HCT116 (cell line): Measurements from ENCODE around the gene ENOX1. TPM values are rescaled to one million over a fixed set of nuclear protein-coding genes. Genes with fewer than 3 reads are reported as not detected.

Experiments
- ATAC-seq: fragments of 200-7000 bp; cut with Tn5 transposase; 2 replicates; pipeline ENCODE4 v1.9.1; 2020; ENCODE audit warnings: mild to moderate bottlenecking, moderate library complexity
- BruUV-seq: library from RNA; stranded (reverse); fragments of 400-500 nt; replicated peaks from 2 replicates; lab custom pipeline; 2021; lab: Mats Ljungman, UMichigan
- CTCF ChIA-PET: fragments of 300-600 bp; sonication (Branson Sonifier 250); formaldehyde crosslinking; loops from one replicate; lab custom pipeline; 2021; ENCODE audit warnings: antibody characterized with exemption; lab: Charles Lee
- POLR2A ChIA-PET: fragments of 300-600, 350-600 bp; sonication (Branson Sonifier 250); formaldehyde crosslinking; loops from one replicate; lab custom pipeline; 2021; ENCODE audit warnings: antibody characterized with exemption; lab: Charles Lee
- RAD21 ChIA-PET, 2 experiments: fragments of 300-600 bp; sonication (Branson Sonifier 250); formaldehyde crosslinking; loops; one replicate each; lab custom pipeline; 2023; ENCODE audit warnings: low total read pairs in 2 of 2; ENCODE audit not compliant: uncharacterized antibody in 2 of 2, unreplicated experiment in 2 of 2, low non-redundant PET in 1 of 2; lab: Charles Lee
- DNase-seq: peaks from one replicate; pipeline ENCODE4 v3.0.0-alpha.2; 2010; ENCODE audit warnings: low read depth, low spot score
- H2AFZ ChIP-seq: fragments of 200-600 bp; shearing (Covaris generic), sonication (generic); 2 replicates; pipeline ENCODE4 v1.6.1; 2017; ENCODE audit warnings: low read depth, mixed run types, mixed read lengths, antibody characterized with exemption, low read length; ENCODE audit not compliant: poor library complexity, severe bottlenecking
- H3K27ac ChIP-seq: 2 replicates; pipeline ENCODE4 v1.5.1; 2012; ENCODE audit warnings: low read depth, low read length
- H3K27me3 ChIP-seq: fragments of 200-600 bp; sonication (generic); 2 replicates; pipeline ENCODE4 v1.6.1; 2016; ENCODE audit warnings: mixed run types, low read length, mixed read lengths; ENCODE audit not compliant: insufficient read depth
- H3K36me3 ChIP-seq, 2 experiments: fragments of 200-500 bp in 1 of 2; fragments of 200-600 bp in 1 of 2; sonication (Bioruptor generic) in 1 of 2; sonication (generic) in 1 of 2; 2 replicates each; pipeline versions ENCODE4 v1.5.1 to v1.6.1; 2014 to 2016; ENCODE audit warnings: low read length in 2 of 2, inconsistent platforms in 1 of 2, mixed read lengths in 1 of 2, mixed run types in 1 of 2; ENCODE audit not compliant: insufficient read depth in 2 of 2, control insufficient read depth in 1 of 2
- H3K4me1 ChIP-seq, 2 experiments: fragments of 200-600 bp in 1 of 2; sonication (generic) in 1 of 2; 2 replicates each; pipeline versions ENCODE4 v1.5.1 to v1.6.1; 2012 to 2017; ENCODE audit warnings: low read length in 2 of 2, inconsistent platforms in 1 of 2, mild to moderate bottlenecking in 1 of 2, mixed read lengths in 1 of 2, mixed run types in 1 of 2, moderate library complexity in 1 of 2; ENCODE audit not compliant: insufficient read depth in 2 of 2, control insufficient read depth in 1 of 2
- H3K4me2 ChIP-seq: fragments of 200-600 bp; sonication (generic); 2 replicates; pipeline ENCODE4 v1.6.1; 2017; ENCODE audit warnings: mixed run types, low read length, mixed read lengths
- H3K4me3 ChIP-seq, 2 experiments: fragments of 200-600 bp in 1 of 2; sonication (generic) in 1 of 2; replicated peaks in 1 of 2; 2 replicates each; pipeline ENCODE4 v1.5.1; 2011 to 2016; ENCODE audit warnings: low read length in 2 of 2, control low read depth in 1 of 2, low read depth in 1 of 2, mild to moderate bottlenecking in 1 of 2, mixed read lengths in 1 of 2, mixed run types in 1 of 2
- H3K79me2 ChIP-seq: fragments of 200-600 bp; sonication (generic); 2 replicates; pipeline ENCODE4 v1.6.1; 2017; ENCODE audit warnings: mild to moderate bottlenecking, mixed run types, low read length, moderate library complexity, mixed read lengths; ENCODE audit not compliant: insufficient read depth
- H3K9ac ChIP-seq: fragments of 200-600 bp; sonication (generic); 2 replicates; pipeline ENCODE4 v1.6.1; 2016; ENCODE audit warnings: low read length, mixed read lengths
- H3K9me2 ChIP-seq: fragments of 200-600 bp; sonication (generic), shearing (Covaris generic); 2 replicates; pipeline ENCODE4 v1.6.1; 2017; ENCODE audit warnings: mixed run types, mild to moderate bottlenecking, moderate library complexity; ENCODE audit not compliant: insufficient read depth
- H3K9me3 ChIP-seq, 2 experiments: fragments of 200-500 bp in 1 of 2; fragments of 200-600 bp in 1 of 2; sonication (Bioruptor generic) in 1 of 2; sonication (generic) in 1 of 2; 2 replicates each; pipeline ENCODE4 v1.6.1; 2014 to 2017; ENCODE audit warnings: low read length in 2 of 2, mixed read lengths in 2 of 2, inconsistent platforms in 1 of 2, low read depth in 1 of 2, mild to moderate bottlenecking in 1 of 2, mixed run types in 1 of 2, moderate library complexity in 1 of 2; ENCODE audit not compliant: control insufficient read depth in 1 of 2, insufficient read depth in 1 of 2
- H4K20me1 ChIP-seq: fragments of 200-600 bp; sonication (generic), shearing (Covaris generic); 2 replicates; pipeline ENCODE4 v1.6.1; 2017; ENCODE audit warnings: mixed run types, mild to moderate bottlenecking, moderate library complexity; ENCODE audit not compliant: insufficient read depth
- CTCF ChIP-seq, 3 experiments: fragments of 200-600 bp in 1 of 3; sonication (generic) in 1 of 3; IDR thresholded peaks in 2 of 3; conservative IDR thresholded peaks in 1 of 3; 2 replicates each; pipeline ENCODE4 v1.5.1; 2012 to 2017; ENCODE audit warnings: low read depth in 2 of 3, low read length in 2 of 3, antibody characterized with exemption in 1 of 3, borderline replicate concordance in 1 of 3, control low read depth in 1 of 3, mild to moderate bottlenecking in 1 of 3, mixed read lengths in 1 of 3, mixed run types in 1 of 3, moderate library complexity in 1 of 3; ENCODE audit not compliant: insufficient read depth in 1 of 3
- EZH2 ChIP-seq: fragments of 200-600 bp; sonication (generic); IDR thresholded peaks from 2 replicates; pipeline ENCODE4 v1.6.1; 2017; ENCODE audit warnings: antibody characterized with exemption, mixed run types
- EZH2phosphoT487 ChIP-seq: fragments of 200-600 bp; IDR thresholded peaks from 2 replicates; pipeline ENCODE4 v1.6.1; 2018; ENCODE audit warnings: antibody characterized with exemption, borderline replicate concordance
- FOSL1 ChIP-seq: IDR thresholded peaks from 2 replicates; pipeline ENCODE4 v1.6.1; 2012; ENCODE audit warnings: low read depth
- JUND ChIP-seq: IDR thresholded peaks from 2 replicates; pipeline ENCODE4 v1.6.1; 2012
- POLR2A ChIP-seq: IDR thresholded peaks from 2 replicates; pipeline ENCODE4 v1.7.0; 2011; ENCODE audit warnings: borderline replicate concordance; ENCODE audit not compliant: insufficient read depth, insufficient read length; ENCODE audit errors: extremely low read depth
- POLR2AphosphoS5 ChIP-seq: IDR thresholded peaks from 2 replicates; pipeline ENCODE4 v1.6.1; 2011; ENCODE audit warnings: mild to moderate bottlenecking, low read depth, low read length, moderate library complexity
- RAD21 ChIP-seq: IDR thresholded peaks from 2 replicates; pipeline ENCODE4 v1.6.1; 2012; ENCODE audit warnings: low read depth, mild to moderate bottlenecking
- REST ChIP-seq: IDR thresholded peaks from 2 replicates; pipeline ENCODE4 v1.6.1; 2012; ENCODE audit warnings: low read depth
- SIN3A ChIP-seq: IDR thresholded peaks from 2 replicates; pipeline ENCODE4 v1.6.1; 2012; ENCODE audit warnings: low read depth
- SRF ChIP-seq: IDR thresholded peaks from 2 replicates; pipeline ENCODE4 v1.6.1; 2012; ENCODE audit warnings: low read depth
- TCF7L2 ChIP-seq: IDR thresholded peaks from 2 replicates; pipeline ENCODE4 v1.7.0; 2011; ENCODE audit warnings: borderline replicate concordance, inconsistent platforms; ENCODE audit not compliant: insufficient read depth, insufficient read length; ENCODE audit errors: extremely low read depth
- YY1 ChIP-seq: IDR thresholded peaks from 2 replicates; pipeline ENCODE4 v1.6.1; 2011; ENCODE audit warnings: low read length, low read depth, moderate library complexity, mild to moderate bottlenecking; ENCODE audit not compliant: insufficient replicate concordance; ENCODE audit errors: extremely low read depth
- ZNF274 ChIP-seq: fragments of 200-500 bp; sonication (Bioruptor generic); IDR thresholded peaks from 2 replicates; pipeline ENCODE4 v1.6.1; 2014; ENCODE audit warnings: mild to moderate bottlenecking, low read depth, low read length, inconsistent platforms
- intact Hi-C: fragments of 100-400 bp; cut with micrococcal nuclease; formaldehyde crosslinking; loops from 2 replicates; pipeline ENCODE4 v1.10.0; 2022
- total RNA-seq: library from RNA; stranded (reverse); gene quantifications from one replicate; pipeline ENCODE4 v1.2.1, GENCODE V29; 2021; ENCODE audit not compliant: unreplicated experiment
- TF ChIP-seq, protein P1 (sequence below): IDR thresholded peaks from 2 replicates; pipeline ENCODE4 v1.6.1; 2012

The ENOX1 gene
- total RNA-seq, 1 experiment from 2014 or later, result 4.5 TPM

DNA sequence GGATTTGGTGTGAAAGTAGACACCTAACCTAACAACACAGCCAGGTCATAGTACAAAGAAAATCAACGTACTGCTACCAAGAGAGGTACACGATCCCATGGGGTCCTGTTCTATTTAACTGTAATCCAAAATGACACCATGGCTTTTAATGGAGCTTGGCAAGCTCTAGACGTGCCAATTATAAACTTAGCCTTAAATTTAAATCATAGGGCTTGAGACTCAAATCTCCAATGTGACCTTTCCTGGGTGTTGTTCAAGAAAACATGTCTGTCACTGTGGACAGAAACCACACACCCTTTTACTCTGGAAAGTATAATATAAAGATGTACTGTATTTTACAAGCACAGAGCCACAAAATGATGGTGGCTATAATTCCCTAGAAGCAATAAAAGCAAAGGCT lies 299.3 kb downstream of the ENOX1 start:
- Histone ChIP-seq H3K4me3 (no peak overlapping the region), H2AFZ (no peak overlapping the region), H3K4me2 (no peak overlapping the region), H3K79me2 (no peaks in the 10 kb centered on the region), H3K27ac (no peak overlapping the region), H3K27me3 (no peaks in the 10 kb centered on the region), H3K36me3 (no peaks in the 10 kb centered on the region), H4K20me1 (no peaks in the 10 kb centered on the region), H3K4me1 (no peaks in the 10 kb centered on the region), H3K9me2 (no peaks in the 10 kb centered on the region)
- BruUV-seq, result no TSS peak
- RAD21 ChIA-PET, result no interaction called here
- ATAC-seq (no peak), DNase-seq (no peak)
- intact Hi-C loops, result loop anchor here (1.0 kb wide), 1 partner anchor 34 kb away; no protein-coding TSS in a partner anchor
- TF ChIP-seq YY1, result no peak
- TF ChIP-seq TCF7L2, result no peak
- TF ChIP-seq FOSL1, result no peak
- TF ChIP-seq, protein P1, sequence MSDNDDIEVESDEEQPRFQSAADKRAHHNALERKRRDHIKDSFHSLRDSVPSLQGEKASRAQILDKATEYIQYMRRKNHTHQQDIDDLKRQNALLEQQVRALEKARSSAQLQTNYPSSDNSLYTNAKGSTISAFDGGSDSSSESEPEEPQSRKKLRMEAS, result no peak
- TF ChIP-seq REST, result no peak
- TF ChIP-seq SRF, result no peak
- TF ChIP-seq EZH2phosphoT487, result no peak
- TF ChIP-seq SIN3A, result no peak
- no peak for TF ChIP-seq POLR2AphosphoS5
- no peak for TF ChIP-seq JUND
- no peak for TF ChIP-seq ZNF274
- TF ChIP-seq POLR2A, result no peak
- TF ChIP-seq RAD21, result no peak
- no peak for TF ChIP-seq CTCF (IDR thresholded peaks at IDR 0.05 in 2 of 3, conservative IDR thresholded peaks at IDR 0.05 in 1 of 3; ENCODE audit: borderline replicate concordance in 1 of 3, insufficient read depth in 1 of 3, low read depth in 2 of 3, low read length in 2 of 3)
- no peak for TF ChIP-seq EZH2
- TF ChIP-seq, all 23 proteins: peak for 0
- Histone ChIP-seq H3K9me3 (no peaks in the 10 kb centered on the region), H3K9ac (no peak overlapping the region)
- POLR2A ChIA-PET, result no interaction called here
- CTCF ChIA-PET, result no interaction called here
